ENCODE measurements around the gene FBXO40.

The FBXO40 gene

GRCh38 chr3:121667333-121667732, 74.2 kb downstream of the FBXO40 start:
- no peak for DNase-seq

DNA sequence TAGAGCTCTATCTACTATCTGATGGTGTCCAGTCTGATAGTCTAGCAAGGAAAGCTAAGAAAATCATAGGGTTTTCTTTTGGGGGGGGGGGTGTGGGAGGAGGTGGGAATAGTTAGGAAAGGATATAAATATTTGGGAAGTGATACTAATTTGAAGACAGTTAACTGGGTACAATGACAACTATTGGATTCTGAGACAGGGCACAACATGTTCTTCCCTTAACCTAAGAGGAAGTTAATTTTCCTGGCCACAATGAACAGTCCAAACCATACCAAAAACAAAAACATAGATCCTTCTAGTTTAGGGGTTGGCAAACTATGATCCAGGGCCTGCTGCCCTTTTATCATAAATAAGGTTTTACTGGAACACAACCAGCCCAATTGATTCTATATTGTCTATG, 77.5 kb downstream of the FBXO40 start:
- DNase-seq: no peak

DNA sequence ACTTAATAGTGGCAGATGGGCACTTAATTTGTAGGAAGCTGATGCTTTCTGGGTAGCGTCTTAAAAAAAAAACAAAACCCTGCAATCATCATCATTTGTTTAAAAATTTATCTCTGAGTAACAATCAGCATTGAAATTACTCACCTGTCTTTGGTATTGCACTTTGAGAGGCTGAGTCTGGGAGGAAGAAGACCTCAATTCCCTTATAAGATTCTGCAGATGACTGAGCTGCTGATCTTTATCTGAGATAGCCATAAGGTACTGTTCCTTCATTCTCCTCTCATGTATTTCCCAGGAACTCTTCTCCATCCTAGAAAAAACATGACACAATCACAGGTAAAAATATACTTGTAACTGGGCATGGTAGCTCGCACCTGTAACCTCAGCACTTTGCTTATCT, 84.0 kb downstream of the FBXO40 start:
- DNase-seq: no peak
